GM18907 (cell line): Measurements from ENCODE around the gene CEP164.
"Not testable (repeated sequence)": the region's sequence is repeated elsewhere in the genome, so short reads cannot be mapped to it uniquely, and the experiment has no call there.

Experiments
- ATAC-seq: cut with Tn5 transposase; IDR thresholded peaks from one replicate; pipeline ENCODE4 v1.9.1; 2021; ENCODE audit warnings: mild to moderate bottlenecking, moderate library complexity; ENCODE audit not compliant: unreplicated experiment

The CEP164 gene

DNA sequence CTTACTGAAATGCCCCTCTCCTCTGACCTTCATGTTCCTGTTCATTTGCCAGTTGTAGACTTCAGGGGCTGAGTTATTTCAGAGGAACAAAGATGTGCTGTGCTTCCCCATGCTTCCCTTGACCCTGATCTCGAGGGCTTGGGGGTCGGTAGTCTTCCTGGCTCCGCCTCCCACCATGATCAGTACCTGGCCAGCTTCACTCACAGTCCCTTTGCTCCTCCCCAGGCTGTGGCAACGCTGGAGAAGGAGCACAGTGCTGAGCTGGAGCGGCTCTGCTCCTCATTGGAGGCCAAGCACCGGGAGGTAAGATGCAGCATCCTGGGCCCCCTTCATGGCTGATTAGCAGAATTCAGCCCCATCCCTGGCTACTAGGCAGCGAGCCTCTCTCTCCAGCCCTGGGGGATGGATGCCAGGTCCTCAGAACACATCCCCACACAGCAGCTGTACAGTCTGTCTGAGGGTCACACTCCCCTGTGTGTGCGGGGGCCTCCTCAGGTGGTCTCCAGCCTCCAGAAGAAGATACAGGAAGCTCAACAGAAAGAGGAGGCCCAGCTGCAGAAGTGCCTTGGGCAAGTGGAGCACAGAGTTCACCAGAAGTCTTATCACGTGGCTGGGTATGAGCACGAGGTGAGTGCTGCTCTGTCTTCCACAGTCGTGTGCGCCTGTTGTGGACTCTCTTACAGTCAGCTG lies 64.5 kb downstream of the CEP164 start:
- ATAC-seq, result no peak

DNA sequence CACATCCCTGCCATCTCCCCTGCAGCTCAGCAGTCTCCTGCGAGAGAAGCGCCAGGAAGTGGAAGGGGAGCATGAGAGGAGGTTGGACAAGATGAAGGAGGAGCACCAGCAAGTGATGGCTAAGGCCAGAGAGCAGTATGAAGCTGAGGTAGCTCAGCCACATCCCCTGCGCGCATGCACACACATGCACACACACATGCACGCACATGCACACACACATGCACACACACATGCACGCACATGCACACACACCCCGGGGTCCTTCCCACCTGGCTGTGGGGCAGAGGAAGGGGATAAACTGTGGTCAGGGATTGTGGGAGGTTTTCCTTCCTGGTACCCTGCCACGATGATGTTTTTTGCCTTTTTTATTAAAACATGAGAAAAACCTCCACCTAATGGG lies 65.3 kb downstream of the CEP164 start:
- ATAC-seq, result no peak

DNA sequence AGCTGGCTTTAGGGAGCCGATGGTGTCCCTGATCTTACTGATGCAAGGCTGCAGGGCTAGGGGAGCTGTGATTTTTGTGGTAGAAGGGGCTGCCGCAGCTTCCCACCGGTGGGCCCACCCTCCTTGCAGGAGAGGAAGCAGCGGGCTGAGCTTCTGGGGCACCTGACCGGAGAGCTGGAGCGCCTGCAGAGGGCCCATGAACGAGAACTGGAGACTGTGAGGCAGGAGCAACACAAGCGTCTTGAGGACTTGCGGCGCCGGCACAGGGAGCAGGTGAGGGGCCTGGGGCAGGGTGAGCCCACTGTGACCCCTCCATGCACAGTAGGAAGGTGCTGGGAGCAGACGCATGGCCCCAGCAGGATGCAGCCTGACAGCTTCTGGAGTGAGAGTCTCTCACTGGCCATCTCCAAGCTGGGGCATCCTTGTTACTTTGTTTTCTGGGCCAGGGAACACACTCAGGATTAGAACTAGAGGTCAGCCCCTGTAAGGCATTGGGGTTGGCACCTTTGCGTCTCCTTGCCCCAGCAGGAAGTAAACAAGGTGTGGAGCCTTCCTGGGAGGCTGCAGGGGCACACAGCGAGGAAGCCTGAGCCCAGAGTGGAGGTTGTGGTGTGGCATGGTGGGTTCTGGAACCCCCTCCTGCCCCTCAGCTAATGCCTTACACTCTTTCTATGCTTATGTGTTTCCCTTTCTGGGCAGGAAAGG lies 66.7 kb downstream of the CEP164 start:
- no peak for ATAC-seq

DNA sequence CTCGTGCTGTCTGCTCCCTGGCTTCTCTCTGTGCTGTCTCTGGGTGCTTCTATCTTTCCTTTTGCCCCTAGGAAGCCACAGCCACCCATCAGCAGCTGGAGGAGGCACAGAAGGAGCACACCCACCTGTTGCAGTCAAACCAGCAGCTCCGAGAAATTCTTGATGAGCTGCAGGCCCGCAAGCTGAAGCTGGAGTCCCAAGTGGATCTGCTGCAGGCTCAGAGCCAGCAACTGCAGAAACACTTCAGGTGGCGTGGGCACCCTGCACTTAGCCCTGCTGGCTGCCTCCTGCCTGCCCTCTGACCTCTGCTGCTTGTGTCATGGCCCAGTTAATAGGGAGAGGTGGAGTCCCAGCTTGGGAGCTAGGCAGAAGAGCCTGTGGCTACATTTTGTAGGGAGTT lies 67.8 kb downstream of the CEP164 start:
- ATAC-seq, result no peak

DNA sequence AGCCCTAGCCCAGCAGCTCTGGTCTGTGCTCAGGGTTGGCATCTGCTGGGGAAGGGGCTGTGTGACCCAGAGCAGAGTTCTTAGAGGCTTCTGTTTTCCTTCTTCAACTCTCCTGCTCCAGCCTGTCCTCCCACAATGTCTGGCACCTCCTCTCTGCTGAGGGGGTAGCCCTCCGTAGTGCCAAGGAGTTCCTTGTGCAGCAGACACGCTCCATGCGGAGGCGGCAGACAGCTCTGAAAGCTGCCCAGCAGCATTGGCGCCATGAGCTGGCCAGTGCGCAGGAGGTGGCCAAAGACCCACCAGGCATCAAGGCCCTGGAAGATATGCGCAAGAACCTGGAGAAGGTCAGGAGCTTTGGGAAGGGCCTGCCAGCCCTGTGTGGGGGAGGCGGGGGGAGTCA lies 69.3 kb downstream of the CEP164 start:
- no peak for ATAC-seq

DNA sequence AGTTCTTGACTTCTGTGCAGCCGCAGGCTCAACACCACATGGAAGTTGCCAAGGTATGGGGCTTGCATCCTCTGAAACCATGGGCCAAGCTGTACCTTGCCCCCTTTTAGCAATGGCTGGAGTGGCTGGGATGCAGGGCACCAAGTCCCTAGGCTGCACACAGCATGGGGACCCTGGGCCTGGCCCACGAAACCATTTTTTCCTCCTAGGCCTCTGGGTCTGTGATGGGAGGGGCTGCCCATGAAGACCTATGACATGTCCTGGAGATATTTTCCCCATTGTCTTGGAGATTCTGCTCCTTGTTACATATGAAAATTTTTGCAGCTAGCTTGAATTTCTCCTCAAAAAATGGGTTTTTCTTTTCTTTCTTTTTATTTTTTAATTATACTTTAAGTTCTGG lies 71.0 kb downstream of the CEP164 start:
- not testable (repeated sequence) for ATAC-seq

DNA sequence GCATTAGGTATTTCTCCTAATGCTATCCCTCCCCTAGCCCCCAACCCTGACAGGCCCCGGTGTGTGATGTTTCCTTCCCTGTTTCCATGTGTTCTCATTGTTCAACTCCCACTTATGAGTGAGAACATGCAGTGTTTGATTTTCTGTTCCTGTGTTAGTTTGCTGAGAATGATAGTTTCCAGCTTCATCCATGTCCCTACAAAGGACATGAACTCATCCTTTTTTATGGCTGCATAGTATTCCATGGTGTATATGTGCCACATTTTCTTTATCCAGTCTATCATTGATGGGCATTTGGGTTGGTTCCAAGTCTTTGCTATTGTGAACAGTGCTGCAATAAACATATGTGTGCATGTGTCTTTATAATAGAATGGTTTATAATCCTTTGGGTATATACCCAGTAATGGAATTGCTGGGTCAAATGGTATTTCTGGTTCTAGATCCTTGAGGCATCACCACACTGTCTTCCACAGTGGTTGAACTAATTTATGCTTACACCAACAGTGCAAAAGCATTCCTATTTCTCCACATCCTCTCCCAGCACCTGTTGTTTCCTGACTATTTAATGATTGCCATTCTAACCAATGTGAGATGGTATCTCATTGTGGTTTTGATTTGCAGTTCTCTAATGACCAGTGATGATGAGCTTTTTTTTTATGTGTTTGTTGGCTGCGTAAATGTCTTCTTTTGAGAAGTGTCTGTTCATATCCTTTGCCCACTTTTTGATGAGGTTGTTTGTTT lies 71.6 kb downstream of the CEP164 start:
- not testable (repeated sequence) for ATAC-seq

DNA sequence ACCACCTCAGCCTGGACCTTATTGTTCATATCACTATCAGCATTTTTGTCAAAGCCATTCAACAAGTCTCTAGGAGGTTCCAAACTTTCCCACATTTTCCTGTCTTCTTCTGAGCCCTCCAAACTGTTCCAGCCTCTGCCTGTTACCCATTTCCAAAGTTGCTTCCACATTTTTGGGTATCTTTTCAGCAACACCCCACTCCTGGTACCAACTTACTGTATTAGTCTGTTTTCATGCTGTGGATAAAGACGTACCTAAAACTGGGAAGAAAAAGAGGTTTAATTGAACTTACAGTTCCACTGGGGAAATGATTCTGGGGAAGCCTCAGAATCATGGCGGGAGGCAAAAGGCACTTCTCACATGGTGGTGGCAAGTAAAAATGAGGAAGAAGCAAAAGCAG lies 78.2 kb downstream of the CEP164 start:
- ATAC-seq, result not testable (repeated sequence)

DNA sequence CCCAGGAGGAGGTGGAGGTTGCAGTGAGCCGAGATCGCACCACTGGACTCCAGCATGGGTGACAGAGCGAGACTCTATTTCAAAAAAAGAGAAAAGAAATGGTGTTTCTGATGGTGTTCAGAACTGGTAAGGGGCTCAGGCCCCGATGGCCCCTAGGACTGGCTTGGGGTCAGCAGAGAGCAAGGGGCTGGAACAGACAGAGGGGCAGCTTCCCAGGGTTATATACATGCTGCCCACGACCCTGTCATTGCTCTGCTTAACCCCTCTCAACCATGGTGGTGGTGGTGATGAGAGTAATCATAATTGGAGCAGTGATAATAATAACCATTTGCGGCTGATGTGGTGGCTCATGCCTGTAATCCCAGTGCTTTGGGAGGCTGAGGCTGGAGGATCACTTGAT lies 79.4 kb downstream of the CEP164 start:
- no peak for ATAC-seq

DNA sequence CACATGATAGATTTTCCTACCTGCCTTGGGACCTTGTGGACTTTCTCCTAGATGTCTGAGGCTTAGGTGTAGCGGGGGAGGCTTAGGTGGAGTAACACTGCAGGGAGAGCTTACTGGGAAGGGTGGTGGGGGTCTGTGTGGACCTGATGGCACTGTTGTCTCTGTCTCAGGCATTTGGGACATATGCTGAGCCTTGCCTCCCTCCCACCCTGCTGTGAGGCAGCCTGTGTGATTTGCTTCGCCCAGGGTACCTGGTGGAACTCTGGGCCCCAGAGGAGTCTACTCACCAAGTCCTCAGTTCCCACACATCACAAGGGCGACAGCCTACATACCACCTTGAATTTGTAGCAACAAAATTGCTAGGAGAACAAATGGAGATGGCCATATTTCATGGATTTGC lies 80.7 kb downstream of the CEP164 start:
- ATAC-seq, result no peak

DNA sequence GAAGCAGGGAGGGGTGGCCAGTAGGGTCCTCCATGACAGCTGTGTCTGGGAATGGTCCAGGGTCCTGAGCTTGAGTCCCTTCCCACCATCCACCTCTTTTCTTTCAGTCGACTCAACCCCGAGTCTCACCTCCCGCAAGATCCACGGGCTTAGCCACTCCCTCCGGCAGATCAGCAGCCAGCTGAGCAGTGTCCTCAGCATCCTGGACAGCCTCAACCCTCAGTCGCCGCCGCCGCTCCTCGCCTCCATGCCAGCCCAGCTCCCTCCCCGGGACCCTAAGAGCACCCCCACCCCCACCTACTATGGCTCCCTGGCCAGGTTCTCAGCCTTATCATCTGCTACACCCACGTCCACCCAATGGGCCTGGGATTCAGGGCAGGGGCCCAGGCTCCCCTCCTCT lies 81.9 kb downstream of the CEP164 start:
- no peak for ATAC-seq

DNA sequence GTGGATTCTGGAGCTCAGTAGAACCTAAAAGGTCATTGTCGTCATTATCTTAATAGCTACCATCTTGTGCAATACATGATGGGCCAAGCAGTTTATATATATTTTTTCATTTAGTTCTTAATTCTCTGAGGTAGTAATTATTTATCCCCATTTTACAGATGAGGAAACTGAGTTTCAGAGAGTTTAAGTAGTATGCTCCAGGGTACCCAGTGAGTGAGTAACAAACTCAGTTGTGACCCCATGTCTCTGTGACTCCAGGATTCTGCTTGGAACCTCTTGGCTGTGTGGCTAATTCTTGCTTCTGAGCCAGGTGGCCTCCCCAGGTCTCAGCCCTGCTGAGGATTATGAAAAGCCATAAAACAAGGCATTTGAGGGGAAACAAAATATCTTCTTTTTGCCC lies 82.6 kb downstream of the CEP164 start:
- ATAC-seq, result no peak

DNA sequence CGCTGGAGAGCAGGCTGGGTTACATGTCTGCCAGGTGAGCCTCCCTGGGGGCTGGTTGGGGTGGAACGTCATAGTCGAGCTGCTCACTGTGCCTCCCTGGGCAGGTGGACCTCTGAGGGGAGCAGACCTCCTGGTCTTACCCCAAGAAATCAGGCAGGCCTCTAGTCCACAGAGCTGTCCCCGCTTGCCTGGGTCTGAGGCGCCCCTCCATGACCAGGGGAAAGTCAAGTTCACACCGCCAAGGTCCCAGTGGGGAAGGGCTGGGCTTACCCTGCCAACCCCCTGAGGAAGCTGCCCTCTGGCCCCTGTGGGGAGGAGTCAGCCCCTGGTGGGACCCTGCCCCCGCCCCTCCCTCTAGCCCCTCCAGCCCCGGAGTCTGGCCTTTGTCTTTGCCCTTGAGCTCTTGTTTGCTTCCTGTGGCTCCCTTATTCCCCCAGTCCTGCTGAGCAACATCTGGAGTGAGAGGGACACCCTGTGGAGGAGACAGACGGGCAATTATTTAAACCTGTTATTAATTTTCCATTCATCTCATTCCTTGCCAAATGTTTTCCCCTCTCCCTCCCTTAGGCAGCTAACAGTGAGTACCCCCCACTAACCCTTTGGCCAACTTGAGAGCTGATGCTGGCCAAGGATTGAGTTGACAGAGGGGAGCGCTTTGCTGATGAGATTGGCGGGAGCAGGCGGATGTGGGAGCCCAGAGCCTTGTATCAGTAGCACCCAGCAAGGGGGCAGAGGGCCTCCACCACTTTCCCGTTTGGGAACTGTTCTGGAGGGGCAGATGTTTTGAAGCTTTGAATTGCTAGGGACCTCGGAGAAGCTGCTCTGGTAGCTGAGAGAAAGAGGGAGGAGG lies 83.4 kb downstream of the CEP164 start:
- ATAC-seq, result no peak

DNA sequence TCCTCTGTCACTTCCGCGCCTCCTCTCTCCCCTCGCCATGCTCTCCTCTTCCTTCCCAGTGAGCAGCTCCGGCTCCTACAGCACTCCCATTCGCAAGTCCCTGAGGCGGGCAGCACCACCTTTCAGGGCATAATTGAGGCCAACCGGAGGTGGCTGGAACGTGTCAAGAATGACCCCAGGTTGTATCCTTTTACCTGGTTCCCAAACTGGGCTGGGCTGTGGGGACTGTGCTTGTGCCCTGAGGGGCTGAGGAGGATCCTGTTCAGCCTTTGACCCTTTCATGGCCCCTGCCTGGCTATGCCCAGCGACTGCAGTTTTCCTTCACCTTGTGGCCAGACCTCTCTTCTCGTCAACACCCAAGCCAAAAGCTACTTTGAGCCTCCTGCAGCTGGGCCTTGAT lies 84.1 kb downstream of the CEP164 start:
- no peak for ATAC-seq

DNA sequence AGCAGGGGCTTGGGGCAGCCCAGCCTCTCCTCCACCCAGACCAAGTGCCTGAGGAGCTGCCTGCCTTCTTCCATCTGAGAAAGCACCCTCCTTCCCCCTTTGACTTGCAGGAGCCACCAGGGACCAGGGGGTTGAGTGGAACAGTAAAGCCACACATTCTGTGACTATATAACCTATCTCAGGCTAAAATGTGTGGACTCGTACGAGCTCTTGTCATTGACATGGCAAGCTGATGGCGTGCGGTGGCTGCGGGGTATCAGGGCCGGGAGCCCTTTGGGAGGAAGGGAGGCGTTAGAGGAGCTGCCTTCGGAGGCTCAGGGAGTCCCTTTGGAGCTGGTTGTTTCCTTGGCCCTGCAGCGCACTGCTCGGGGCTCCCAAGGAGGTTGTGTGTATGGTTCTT lies 84.5 kb downstream of the CEP164 start:
- no peak for ATAC-seq

DNA sequence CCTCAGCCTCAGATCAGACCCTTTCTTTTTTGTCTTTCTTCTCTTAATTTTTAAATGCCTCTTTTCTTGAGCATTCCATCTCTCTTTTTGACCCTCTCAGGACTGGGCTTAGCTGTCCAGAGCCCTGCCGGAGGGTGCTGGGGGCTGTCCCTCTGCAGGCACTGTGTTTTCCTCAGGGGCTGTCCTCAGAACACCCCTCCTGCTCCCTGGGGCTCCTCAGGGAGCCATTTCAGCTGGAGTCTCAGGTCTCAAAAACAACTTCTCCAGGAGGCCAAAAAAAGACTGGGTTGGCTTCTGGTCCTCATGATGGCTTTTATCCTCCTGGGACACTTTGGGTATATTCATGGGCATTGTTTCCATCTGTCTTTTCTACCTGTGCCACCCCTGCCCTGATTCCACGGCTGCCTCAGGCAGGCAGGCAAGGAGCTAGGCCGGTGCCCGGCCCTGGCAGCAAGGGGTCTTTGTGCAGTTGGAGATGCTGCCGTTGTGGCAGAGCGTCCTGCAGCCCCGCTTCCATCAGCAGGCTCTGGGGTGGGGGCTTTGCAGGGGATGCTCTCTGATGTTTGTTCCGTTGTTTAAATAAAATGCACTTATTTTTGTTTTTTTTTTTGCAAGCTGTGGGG lies 85.1 kb downstream of the CEP164 start:
- ATAC-seq, result no peak

DNA sequence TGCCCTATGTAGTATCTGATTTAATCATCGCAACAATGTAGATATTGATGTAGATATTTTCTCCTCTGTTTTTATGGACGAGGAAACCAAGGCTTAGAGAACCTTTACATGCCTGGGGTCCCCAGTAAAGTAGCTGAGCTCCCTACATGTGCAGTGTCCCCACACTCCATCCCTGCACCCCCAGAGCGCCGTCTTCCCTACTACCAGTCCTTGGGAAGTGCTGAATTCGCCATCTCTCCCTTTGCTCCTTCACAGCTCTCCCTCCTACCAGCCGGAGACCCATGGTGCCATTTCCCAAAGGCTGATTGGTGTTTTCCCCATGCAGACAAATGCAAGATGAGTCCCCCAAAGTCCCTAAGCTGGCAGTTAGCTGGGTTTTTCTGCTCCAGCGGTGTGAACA lies 86.0 kb downstream of the CEP164 start:
- ATAC-seq, result no peak

DNA sequence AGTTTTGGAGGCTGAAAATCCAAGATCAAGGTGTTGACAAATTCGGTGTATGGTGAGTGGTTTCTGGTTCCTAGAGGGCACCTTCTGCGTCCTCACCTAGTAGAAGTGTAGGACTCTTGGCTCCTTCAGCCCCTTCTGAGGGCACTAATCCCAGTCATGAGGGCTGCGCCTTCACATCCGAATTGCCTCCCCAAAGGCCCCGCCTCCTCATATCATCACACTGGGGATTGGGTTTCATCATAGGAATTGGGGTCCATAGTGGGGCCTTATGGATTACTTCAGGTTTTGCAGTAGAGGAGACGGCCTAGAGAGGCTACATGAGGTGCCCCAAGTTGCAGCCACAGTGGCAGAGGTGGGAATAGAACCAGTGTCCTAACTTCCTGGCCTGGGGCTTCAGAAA lies 87.1 kb downstream of the CEP164 start:
- ATAC-seq, result no peak

DNA sequence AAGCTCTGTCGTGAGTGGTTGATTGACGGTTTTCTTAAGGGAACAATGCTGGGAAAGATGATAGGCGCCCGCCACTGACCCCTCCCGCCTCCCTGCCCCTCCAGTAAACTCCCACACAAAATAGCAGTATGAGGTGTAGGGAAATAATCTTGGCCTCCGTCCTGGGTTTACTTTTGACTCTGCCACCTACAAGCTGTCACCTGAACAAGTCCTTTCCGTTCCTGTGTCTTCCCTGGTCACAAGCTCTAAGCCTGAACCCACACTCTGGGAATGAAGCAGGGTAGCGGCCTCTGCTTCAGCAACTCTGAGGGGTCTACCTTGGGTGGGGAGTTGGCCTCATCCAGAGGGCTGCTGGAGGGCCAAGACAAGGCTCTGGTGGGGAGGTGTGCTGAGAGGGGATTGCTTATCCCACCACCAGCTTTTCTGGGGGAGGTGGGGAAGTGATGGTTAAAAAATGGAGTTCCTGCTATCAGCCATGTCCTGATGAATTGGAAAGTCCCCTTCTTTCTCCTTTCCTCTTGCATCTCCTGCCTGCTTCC lies 87.8 kb downstream of the CEP164 start:
- no peak for ATAC-seq

DNA sequence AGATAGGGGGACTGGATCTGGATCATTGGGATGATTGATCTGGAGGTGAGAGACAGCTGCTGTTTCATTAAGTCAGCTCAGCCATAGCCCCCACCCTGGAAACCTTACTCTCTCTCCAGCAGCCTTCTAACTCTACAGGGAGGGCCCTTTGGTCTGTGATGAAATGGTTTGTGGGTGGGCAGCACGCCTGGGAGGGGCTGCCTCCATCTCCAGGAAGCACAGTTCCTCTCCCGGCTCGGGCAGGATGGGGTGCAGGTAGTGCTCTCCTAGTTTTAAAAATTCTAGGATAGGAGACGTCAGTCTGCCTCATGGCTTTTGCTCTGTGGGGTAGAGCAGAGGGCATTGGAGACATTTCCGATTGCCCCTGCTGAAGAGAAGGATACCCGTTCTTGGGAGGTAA lies 89.7 kb downstream of the CEP164 start:
- ATAC-seq, result no peak
